Osteoblast (primary cell): ENCODE measurements around the gene ACOT4. TPM values are rescaled to one million over a fixed set of nuclear protein-coding genes. Genes with fewer than 3 reads are reported as not detected.
A peak's percentile ranks its signal among the peaks of the same experiment; 100 is the strongest.
"Not testable (repeated sequence)": the region's sequence is repeated elsewhere in the genome, so short reads cannot be mapped to it uniquely, and the experiment has no call there.

Source experiments
- DNase-seq: peaks from one replicate; pipeline ENCODE4 v3.0.0; 2011; ENCODE audit warnings: low spot score, mixed read lengths; ENCODE audit not compliant: insufficient read length; ENCODE audit errors: missing footprints
- H2AFZ ChIP-seq: 2 replicates; pipeline ENCODE4 v1.6.0; 2011; ENCODE audit warnings: mild to moderate bottlenecking, low read length
- H3K27ac ChIP-seq: 2 replicates; pipeline ENCODE4 v1.5.1; 2011; ENCODE audit warnings: mild to moderate bottlenecking, low read depth, low read length, moderate library complexity
- H3K27me3 ChIP-seq: 2 replicates; pipeline ENCODE4 v1.6.0; 2012; ENCODE audit warnings: mild to moderate bottlenecking, control low read depth, inconsistent platforms, low read length, moderate library complexity; ENCODE audit not compliant: insufficient read depth
- H3K36me3 ChIP-seq: 2 replicates; pipeline ENCODE4 v1.5.1; 2011; ENCODE audit warnings: mild to moderate bottlenecking, low read length, control low read depth, moderate library complexity; ENCODE audit not compliant: insufficient read depth
- H3K4me1 ChIP-seq: 2 replicates; pipeline ENCODE4 v1.5.1; 2011; ENCODE audit warnings: mild to moderate bottlenecking, low read length, control low read depth, moderate library complexity; ENCODE audit not compliant: insufficient read depth
- H3K4me2 ChIP-seq: 2 replicates; pipeline ENCODE4 v1.6.0; 2011; ENCODE audit warnings: mild to moderate bottlenecking, low read length; ENCODE audit not compliant: insufficient read depth
- H3K4me3 ChIP-seq: fragments of 200-600 bp; sonication (generic); 3 replicates; pipeline ENCODE4 v1.5.1; 2012; ENCODE audit warnings: mild to moderate bottlenecking, low read length, inconsistent platforms; ENCODE audit not compliant: insufficient read depth
- H3K79me2 ChIP-seq: 2 replicates; pipeline ENCODE4 v1.6.0; 2012; ENCODE audit warnings: mild to moderate bottlenecking, low read length, control low read depth, inconsistent platforms; ENCODE audit not compliant: insufficient read depth
- H3K9me3 ChIP-seq: 2 replicates; pipeline ENCODE4 v1.5.1; 2011; ENCODE audit warnings: low read depth, low read length, control low read depth
- H4K20me1 ChIP-seq: 2 replicates; pipeline ENCODE4 v1.6.0; 2012; ENCODE audit warnings: mild to moderate bottlenecking, low read length, control low read depth; ENCODE audit not compliant: insufficient read depth
- total RNA-seq: library from RNA; depleted of rRNA; stranded (reverse); fragments of >200 nt; gene quantifications from 2 replicates; pipeline ENCODE4 v1.2.3, GENCODE V29; 2012
- TF ChIP-seq, protein P1 (sequence below): IDR thresholded peaks from 2 replicates; pipeline ENCODE4 v1.5.1; 2011; ENCODE audit warnings: mild to moderate bottlenecking, low read depth, low read length, moderate library complexity; ENCODE audit errors: extremely low read depth

The ACOT4 gene
- total RNA-seq, 1 donor, result 2.5 TPM

DNA sequence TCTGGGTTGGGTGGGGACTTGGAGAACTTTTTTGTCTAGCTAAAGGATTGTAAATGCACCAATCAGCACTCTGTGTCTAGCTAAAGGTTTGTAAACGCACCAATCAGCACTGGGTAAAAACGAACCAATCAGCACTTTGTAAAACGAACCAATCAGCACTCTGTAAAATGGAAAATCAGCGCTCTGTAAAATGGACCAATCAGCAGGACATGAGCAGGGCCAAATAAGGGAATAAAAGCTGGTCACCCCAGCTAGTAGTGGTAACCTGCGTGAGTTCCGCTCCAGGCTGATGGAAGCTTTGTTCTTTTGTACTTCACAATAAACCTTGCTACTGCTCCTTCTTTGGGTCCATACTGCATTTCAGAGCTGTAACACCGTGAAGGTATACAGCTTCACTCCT is 24.3 kb upstream of the ACOT4 start:
- H3K36me3 ChIP-seq, result no peaks in the 10 kb centered on the region
- H2AFZ ChIP-seq, result no peak overlapping the region
- TF ChIP-seq, protein P1, sequence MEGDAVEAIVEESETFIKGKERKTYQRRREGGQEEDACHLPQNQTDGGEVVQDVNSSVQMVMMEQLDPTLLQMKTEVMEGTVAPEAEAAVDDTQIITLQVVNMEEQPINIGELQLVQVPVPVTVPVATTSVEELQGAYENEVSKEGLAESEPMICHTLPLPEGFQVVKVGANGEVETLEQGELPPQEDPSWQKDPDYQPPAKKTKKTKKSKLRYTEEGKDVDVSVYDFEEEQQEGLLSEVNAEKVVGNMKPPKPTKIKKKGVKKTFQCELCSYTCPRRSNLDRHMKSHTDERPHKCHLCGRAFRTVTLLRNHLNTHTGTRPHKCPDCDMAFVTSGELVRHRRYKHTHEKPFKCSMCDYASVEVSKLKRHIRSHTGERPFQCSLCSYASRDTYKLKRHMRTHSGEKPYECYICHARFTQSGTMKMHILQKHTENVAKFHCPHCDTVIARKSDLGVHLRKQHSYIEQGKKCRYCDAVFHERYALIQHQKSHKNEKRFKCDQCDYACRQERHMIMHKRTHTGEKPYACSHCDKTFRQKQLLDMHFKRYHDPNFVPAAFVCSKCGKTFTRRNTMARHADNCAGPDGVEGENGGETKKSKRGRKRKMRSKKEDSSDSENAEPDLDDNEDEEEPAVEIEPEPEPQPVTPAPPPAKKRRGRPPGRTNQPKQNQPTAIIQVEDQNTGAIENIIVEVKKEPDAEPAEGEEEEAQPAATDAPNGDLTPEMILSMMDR, result no peak
- no peaks in the 10 kb centered on the region for H3K27me3 ChIP-seq
- no peak overlapping the region for H3K27ac ChIP-seq
- peak; percentile 23 for DNase-seq
- H3K4me2 ChIP-seq, result peak overlapping the region; percentile 81
- peaks cover 19% of the 10 kb centered on the region for H3K79me2 ChIP-seq
- peaks cover 17% of the 10 kb centered on the region for H3K4me1 ChIP-seq
- H4K20me1 ChIP-seq, result no peaks in the 10 kb centered on the region
- H3K4me3 ChIP-seq, result no peak overlapping the region
- H3K9me3 ChIP-seq, result no peaks in the 10 kb centered on the region

DNA sequence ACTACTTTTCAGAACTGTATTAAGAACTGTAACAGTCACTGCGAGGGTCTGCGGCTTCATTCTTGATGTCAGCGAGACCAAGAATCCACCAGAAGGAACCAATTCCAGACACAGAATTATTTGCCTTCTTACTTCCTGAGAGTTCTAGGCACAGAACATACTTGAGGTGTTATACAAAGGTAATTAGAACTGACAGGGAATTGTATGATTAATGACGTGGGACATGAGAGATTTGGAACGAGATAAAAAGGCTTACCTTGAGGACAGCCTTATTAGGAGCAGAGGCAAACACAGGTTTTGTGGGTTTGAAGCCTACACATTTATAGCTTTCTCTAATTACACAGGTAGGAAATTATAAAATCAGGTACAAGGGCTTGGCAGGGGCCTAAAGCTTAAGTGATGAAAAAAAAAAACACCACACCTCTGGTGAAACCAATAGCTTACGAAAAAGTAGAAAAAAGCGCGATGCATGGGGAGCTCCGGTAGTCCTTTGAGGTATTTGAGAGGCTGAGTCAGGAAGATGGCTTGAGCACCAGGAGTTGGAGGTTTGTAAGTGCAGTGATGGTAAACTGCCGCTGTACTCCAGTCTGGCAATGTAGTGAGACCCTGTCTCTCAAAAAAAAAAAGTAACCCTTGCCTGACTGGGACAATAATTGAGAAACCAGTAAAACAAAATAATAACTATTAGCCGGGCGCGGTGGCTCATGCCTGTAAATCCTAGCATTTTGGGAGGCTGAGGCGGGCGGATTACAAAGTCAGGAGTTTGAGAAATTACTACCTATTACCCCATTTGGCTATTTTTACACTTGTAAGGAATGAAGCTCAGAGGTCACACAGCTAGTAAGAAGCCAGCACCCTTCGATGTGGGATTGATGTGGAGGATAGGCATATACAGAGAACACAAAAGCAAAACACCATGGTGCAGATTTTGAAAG is 23.5 kb upstream of the ACOT4 start:
- Histone ChIP-seq H3K79me2 (peaks cover 19% of the 10 kb centered on the region), H3K4me2 (peak overlapping the region; percentile 81), H2AFZ (peak overlapping the region; percentile 82), H4K20me1 (no peaks in the 10 kb centered on the region), H3K36me3 (no peaks in the 10 kb centered on the region), H3K4me1 (peaks cover 17% of the 10 kb centered on the region), H3K27me3 (no peaks in the 10 kb centered on the region), H3K4me3 (peak overlapping the region; percentile 88), H3K27ac (peak overlapping the region; percentile 76), H3K9me3 (no peaks in the 10 kb centered on the region)
- TF ChIP-seq, protein P1, result no peak
- DNase-seq, result peak; percentile 77

DNA sequence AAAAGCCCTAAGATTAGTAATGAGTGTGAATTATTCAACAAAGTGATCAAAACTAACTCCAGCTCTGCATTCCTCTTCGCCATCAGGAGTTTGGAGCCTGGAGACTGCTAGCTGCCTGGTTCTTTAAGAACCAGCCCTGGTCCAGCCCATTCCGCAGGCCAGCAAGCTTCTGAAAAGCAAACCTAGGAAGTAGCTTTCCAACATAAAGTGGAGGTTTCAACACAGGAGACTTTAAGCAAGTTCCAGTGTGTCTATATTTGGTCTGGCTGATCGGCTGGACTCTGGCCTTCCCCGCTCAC is 22.8 kb upstream of the ACOT4 start:
- not testable (repeated sequence) for H4K20me1 ChIP-seq, DNase-seq, H3K9me3 ChIP-seq, H3K27me3 ChIP-seq, H3K36me3 ChIP-seq
- Histone ChIP-seq H3K27ac (peak overlapping the region; percentile 76), H3K4me1 (peaks cover 17% of the 10 kb centered on the region), H2AFZ (peak overlapping the region; percentile 82), H3K79me2 (peaks cover 19% of the 10 kb centered on the region), H3K4me2 (peak overlapping the region; percentile 81), H3K4me3 (peak overlapping the region; percentile 88)

DNA sequence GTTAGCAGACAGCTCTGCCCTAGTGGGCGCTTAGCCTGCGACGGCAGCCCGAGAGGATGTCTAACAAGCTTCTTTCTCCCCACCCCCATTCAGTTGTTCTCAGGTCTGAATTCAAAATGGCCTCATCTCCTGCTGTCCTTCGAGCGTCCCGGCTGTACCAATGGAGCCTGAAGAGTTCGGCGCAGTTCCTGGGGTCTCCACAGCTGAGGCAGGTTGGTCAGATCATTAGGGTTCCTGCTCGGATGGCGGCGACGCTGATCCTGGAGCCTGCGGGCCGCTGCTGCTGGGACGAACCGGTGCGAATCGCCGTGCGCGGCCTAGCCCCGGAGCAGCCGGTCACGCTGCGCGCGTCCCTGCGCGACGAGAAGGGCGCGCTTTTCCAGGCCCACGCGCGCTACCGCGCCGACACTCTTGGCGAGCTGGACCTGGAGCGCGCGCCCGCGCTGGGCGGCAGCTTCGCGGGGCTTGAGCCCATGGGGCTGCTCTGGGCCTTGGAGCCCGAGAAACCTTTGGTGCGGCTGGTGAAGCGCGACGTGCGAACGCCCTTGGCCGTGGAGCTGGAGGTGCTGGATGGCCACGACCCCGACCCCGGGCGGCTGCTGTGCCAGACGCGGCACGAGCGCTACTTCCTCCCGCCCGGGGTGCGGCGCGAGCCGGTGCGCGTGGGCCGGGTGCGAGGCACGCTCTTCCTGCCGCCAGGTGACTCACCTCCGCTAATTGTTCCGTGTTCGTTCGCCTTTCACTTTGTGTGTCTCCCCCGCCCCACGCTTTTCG is 22.3 kb upstream of the ACOT4 start, which contains the start of gene ACOT2:
ACOT2 (plus strand) TSS at position 29 of the 774 bp plus-strand sequence; CDS start at position 57, 28 bp downstream.
- H3K9me3 ChIP-seq, H3K27me3 ChIP-seq, H4K20me1 ChIP-seq, H3K36me3 ChIP-seq: not testable (repeated sequence)
- Histone ChIP-seq H3K4me1 (peaks cover 17% of the 10 kb centered on the region), H2AFZ (peak within 1 kb of the TSS; percentile 82), H3K27ac (peak within 1 kb of the TSS; percentile 76), H3K4me2 (peak within 1 kb of the TSS; percentile 81), H3K79me2 (peaks cover 19% of the 10 kb centered on the region), H3K4me3 (peak within 1 kb of the TSS; percentile 88)
- TF ChIP-seq, protein P1, result peak; percentile 6
- peak; percentile 95 for DNase-seq
